ENCODE results near the gene ADAMTS14. TPM values are rescaled to one million over a fixed set of nuclear protein-coding genes. Genes with fewer than 3 reads are reported as not detected.

ADAMTS14 gene, protein sequence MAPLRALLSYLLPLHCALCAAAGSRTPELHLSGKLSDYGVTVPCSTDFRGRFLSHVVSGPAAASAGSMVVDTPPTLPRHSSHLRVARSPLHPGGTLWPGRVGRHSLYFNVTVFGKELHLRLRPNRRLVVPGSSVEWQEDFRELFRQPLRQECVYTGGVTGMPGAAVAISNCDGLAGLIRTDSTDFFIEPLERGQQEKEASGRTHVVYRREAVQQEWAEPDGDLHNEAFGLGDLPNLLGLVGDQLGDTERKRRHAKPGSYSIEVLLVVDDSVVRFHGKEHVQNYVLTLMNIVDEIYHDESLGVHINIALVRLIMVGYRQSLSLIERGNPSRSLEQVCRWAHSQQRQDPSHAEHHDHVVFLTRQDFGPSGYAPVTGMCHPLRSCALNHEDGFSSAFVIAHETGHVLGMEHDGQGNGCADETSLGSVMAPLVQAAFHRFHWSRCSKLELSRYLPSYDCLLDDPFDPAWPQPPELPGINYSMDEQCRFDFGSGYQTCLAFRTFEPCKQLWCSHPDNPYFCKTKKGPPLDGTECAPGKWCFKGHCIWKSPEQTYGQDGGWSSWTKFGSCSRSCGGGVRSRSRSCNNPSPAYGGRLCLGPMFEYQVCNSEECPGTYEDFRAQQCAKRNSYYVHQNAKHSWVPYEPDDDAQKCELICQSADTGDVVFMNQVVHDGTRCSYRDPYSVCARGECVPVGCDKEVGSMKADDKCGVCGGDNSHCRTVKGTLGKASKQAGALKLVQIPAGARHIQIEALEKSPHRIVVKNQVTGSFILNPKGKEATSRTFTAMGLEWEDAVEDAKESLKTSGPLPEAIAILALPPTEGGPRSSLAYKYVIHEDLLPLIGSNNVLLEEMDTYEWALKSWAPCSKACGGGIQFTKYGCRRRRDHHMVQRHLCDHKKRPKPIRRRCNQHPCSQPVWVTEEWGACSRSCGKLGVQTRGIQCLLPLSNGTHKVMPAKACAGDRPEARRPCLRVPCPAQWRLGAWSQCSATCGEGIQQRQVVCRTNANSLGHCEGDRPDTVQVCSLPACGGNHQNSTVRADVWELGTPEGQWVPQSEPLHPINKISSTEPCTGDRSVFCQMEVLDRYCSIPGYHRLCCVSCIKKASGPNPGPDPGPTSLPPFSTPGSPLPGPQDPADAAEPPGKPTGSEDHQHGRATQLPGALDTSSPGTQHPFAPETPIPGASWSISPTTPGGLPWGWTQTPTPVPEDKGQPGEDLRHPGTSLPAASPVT
- 0.12 and 0.14 TPM in 2 replicates for total RNA-seq (2022)
- Bru-seq, nascent RNA = percentile 11 among the genes with signal in this experiment
- percentile 6 among the genes with signal in this experiment for BruChase-seq, experiment 1, labeled RNA remaining after a 6-hour chase
- percentile 6 among the genes with signal in this experiment for BruChase-seq, experiment 2, labeled RNA remaining after a 2-hour chase
- long read RNA-seq = 0 reads

DNA sequence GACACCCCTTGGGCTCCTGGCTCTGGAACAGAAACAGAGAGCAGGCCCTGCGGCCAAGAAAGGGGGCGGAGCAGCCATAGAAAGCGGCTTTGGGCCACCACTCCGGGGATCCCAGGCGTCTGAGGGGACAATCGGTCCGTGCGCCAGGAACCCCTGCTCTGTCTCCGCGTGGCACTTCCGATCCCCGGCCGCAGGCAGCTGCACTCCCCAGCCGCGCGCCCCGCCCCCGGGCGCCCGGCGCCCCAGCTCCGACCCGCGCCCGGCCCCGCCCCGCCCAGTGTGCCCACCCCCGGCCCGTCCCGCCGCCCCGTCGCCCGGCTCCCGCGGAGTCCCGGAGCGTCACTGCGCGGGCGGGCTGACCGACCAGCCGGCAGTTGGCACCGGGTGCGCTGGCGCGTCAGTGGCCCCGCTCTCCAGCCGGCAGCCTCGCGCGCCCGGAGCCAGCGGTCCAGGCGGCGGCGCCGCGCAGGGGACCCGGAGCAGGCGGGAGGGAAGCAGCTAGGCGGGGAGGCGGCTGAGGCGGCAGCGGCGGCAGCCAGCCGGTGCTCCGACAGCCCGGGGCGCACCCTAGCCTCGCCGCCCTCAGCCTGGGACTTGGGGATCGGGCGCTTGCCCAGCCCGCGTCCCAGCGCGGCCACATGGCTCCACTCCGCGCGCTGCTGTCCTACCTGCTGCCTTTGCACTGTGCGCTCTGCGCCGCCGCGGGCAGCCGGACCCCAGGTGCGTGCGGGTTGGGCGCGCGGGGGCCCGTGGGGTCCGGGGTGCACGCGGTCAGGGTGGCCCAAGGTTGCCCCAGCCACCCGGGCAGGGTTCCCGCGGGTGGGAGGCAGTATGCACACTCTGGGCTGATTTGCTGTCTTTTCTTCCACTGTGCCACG is at the start of gene ADAMTS14:
ADAMTS14 (plus strand) TSS at position 342 of the 878 bp plus-strand sequence; CDS start at position 639, 297 bp downstream.
- Mint-ChIP-seq H3K27me3 (ENCODE audit: unreplicated experiment) (peaks cover 94% of the 10 kb centered on the region), H3K4me1 (ENCODE audit: low read depth, unreplicated experiment) (peaks cover 8% of the 10 kb centered on the region), H3K27ac (ENCODE audit: unreplicated experiment) (no peak within 1 kb of the TSS), H3K36me3 (ENCODE audit: insufficient read depth, unreplicated experiment) (no peaks in the 10 kb centered on the region), H3K4me3 (ENCODE audit: low read depth, unreplicated experiment) (peak within 1 kb of the TSS; percentile 38), H3K9me3 (ENCODE audit: low read depth, unreplicated experiment) (no peaks in the 10 kb centered on the region)
- CTCF ChIA-PET = no interaction called here
- DNase-seq = peak; percentile 41
- intact Hi-C loops (cut with micrococcal nuclease; ENCODE audit: unreplicated experiment) = no loop called here
- no TSS peak for BruUV-seq (replicated peaks)
- TF ChIP-seq, protein P1, sequence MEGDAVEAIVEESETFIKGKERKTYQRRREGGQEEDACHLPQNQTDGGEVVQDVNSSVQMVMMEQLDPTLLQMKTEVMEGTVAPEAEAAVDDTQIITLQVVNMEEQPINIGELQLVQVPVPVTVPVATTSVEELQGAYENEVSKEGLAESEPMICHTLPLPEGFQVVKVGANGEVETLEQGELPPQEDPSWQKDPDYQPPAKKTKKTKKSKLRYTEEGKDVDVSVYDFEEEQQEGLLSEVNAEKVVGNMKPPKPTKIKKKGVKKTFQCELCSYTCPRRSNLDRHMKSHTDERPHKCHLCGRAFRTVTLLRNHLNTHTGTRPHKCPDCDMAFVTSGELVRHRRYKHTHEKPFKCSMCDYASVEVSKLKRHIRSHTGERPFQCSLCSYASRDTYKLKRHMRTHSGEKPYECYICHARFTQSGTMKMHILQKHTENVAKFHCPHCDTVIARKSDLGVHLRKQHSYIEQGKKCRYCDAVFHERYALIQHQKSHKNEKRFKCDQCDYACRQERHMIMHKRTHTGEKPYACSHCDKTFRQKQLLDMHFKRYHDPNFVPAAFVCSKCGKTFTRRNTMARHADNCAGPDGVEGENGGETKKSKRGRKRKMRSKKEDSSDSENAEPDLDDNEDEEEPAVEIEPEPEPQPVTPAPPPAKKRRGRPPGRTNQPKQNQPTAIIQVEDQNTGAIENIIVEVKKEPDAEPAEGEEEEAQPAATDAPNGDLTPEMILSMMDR (IDR thresholded peaks at IDR 0.05; ENCODE audit: unreplicated experiment) = no peak

DNA sequence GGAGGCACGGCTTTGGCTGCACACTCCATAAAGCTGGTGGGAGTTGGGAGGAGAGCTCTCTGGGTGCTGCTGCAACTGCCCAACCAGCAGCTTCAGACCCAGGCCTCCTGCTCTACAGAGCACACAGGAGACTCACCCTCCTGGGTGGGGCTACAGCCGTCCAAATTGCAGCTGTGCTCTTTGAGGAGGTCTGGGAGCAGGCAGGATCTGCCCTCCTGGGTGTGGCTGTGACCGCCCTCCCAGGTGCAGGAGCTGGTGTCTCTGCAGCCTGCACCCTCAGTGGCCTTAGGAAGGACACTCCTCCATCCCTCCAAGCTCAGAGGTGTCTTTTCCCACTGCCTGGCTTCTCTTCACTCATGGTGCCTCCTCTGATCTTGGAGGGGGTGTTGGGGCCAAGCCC is 49.8 kb upstream of the ADAMTS14 start:
- peaks cover 55% of the 10 kb centered on the region for H3K27me3 Mint-ChIP-seq (ENCODE audit: unreplicated experiment)
- H3K4me1 Mint-ChIP-seq (ENCODE audit: low read depth, unreplicated experiment) = no peaks in the 10 kb centered on the region
- no peaks in the 10 kb centered on the region for H3K36me3 Mint-ChIP-seq (ENCODE audit: insufficient read depth, unreplicated experiment)
- DNase-seq = no peak
- intact Hi-C loops (cut with micrococcal nuclease; ENCODE audit: unreplicated experiment) = no loop called here
- CTCF ChIA-PET = interaction anchor here (1.6 kb wide), 1 partner anchor 10 kb away, joined by 5 read pairs; no protein-coding TSS in a partner anchor
- H3K4me3 Mint-ChIP-seq (ENCODE audit: low read depth, unreplicated experiment) = no peak overlapping the region
- H3K27ac Mint-ChIP-seq (ENCODE audit: unreplicated experiment) = no peak overlapping the region
- H3K9me3 Mint-ChIP-seq (ENCODE audit: low read depth, unreplicated experiment) = peaks cover 3% of the 10 kb centered on the region
- no TSS peak for BruUV-seq (replicated peaks)
- TF ChIP-seq, protein P1 (IDR thresholded peaks at IDR 0.05; ENCODE audit: unreplicated experiment) = no peak

DNA sequence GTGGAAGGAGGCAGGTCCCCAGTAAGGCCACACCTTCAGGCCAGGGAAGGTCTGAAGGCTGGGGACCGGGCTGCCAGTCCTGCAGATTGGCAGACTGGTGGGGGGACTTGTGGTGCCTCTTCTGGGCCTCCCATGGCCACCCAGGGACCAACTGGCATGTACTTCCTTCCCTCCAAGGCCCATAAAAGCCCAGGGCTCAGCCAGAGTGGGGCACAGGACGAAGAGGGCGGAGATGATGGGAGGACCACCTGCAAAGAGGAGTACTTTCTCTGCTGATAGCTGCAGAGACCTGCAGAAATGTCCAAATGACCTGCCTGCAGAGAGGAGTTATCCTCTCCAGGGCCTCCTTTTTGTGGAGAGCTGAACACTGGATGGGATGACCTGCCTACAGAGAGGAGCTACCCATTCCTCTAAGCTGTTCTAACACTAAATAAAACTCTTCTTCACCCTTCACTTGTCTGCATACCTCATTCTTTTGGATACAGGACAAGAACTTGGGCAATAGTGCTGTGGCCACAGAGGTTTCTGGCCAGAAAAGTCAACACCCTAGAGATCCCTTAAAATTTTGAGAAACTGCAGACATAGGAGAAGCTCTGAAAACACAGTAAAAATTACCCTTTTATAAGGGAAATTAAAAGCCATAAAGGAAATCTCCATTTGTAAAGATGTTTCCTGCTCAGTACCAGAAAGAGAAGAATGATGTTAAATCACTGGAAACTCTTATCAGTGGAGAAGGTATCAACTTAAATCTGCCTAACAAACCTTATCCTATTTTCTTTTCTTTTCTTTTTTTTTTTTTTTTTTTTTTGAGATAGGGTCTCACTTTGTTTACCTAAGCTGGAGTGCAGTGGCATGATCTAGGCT is 49.1 kb upstream of the ADAMTS14 start:
- BruUV-seq (replicated peaks) = no TSS peak
- Mint-ChIP-seq H3K9me3 (ENCODE audit: low read depth, unreplicated experiment) (peaks cover 3% of the 10 kb centered on the region), H3K4me1 (ENCODE audit: low read depth, unreplicated experiment) (no peaks in the 10 kb centered on the region), H3K4me3 (ENCODE audit: low read depth, unreplicated experiment) (no peak overlapping the region), H3K27ac (ENCODE audit: unreplicated experiment) (no peak overlapping the region), H3K27me3 (ENCODE audit: unreplicated experiment) (peaks cover 55% of the 10 kb centered on the region), H3K36me3 (ENCODE audit: insufficient read depth, unreplicated experiment) (no peaks in the 10 kb centered on the region)
- TF ChIP-seq, protein P1 (IDR thresholded peaks at IDR 0.05; ENCODE audit: unreplicated experiment) = no peak
- DNase-seq = no peak
- CTCF ChIA-PET = interaction anchor here (1.6 kb wide), 1 partner anchor 11 kb away, joined by 5 read pairs; no protein-coding TSS in a partner anchor
- intact Hi-C loops (cut with micrococcal nuclease; ENCODE audit: unreplicated experiment) = no loop called here
